GM19238 (cell line): ENCODE measurements around the gene RNF222.
A peak's percentile ranks its signal among the peaks of the same experiment; 100 is the strongest.
"Not testable (repeated sequence)": the region's sequence is repeated elsewhere in the genome, so short reads cannot be mapped to it uniquely, and the experiment has no call there.

Experiments used
- DNase-seq: peaks from one replicate; pipeline ENCODE4 v3.0.0; 2011; ENCODE audit warnings: low spot score; ENCODE audit not compliant: insufficient read length

Gene RNF222

GRCh38 chr17:8412089-8412488 lies 14.5 kb upstream of the RNF222 start:
- no peak for DNase-seq

GRCh38 chr17:8410883-8411238 lies 13.2 kb upstream of the RNF222 start:
- DNase-seq = no peak

GRCh38 chr17:8409966-8410882 lies 12.6 kb upstream of the RNF222 start:
- peak; percentile 46 for DNase-seq

- no peak for DNase-seq
Measured at GRCh38 chr17:8408371-8408770, 10.7 kb upstream of the RNF222 start.

GRCh38 chr17:8406174-8406573 lies 8.5 kb upstream of the RNF222 start:
- DNase-seq = no peak

GRCh38 chr17:8405499-8406016 lies 7.9 kb upstream of the RNF222 start:
- no peak for DNase-seq

- no peak for DNase-seq
Measured at GRCh38 chr17:8402921-8403536, 5.4 kb upstream of the RNF222 start.

- DNase-seq = no peak
Measured at GRCh38 chr17:8401107-8401506, 3.5 kb upstream of the RNF222 start.

- DNase-seq = no peak
Measured at GRCh38 chr17:8398980-8399379, 1.4 kb upstream of the RNF222 start.

GRCh38 chr17:8394497-8394896 lies 3.1 kb downstream of the RNF222 start:
- DNase-seq = not testable (repeated sequence)

- no peak for DNase-seq
Measured at GRCh38 chr17:8393470-8394231, 4.0 kb downstream of the RNF222 start.

GRCh38 chr17:8392674-8393469 lies 4.8 kb downstream of the RNF222 start:
- DNase-seq = no peak

- no peak for DNase-seq
Measured at GRCh38 chr17:8392274-8392673, 5.4 kb downstream of the RNF222 start.

GRCh38 chr17:8391711-8392110 lies 5.9 kb downstream of the RNF222 start:
- DNase-seq = no peak

- DNase-seq = no peak
Measured at GRCh38 chr17:8387914-8388651, 9.5 kb downstream of the RNF222 start.

- no peak for DNase-seq
Measured at GRCh38 chr17:8386841-8387240, 10.8 kb downstream of the RNF222 start.

- no peak for DNase-seq
Measured at GRCh38 chr17:8384801-8385378, 12.7 kb downstream of the RNF222 start.

- peak; percentile 93 for DNase-seq
Measured at GRCh38 chr17:8383143-8383822, 14.3 kb downstream of the RNF222 start, which contains the start of gene RPL26. RPL26 (minus strand) TSS chr17:8383193; CDS start chr17:8382310, 883 bp downstream.

GRCh38 chr17:8382880-8383142 lies 14.8 kb downstream of the RNF222 start:
- no peak for DNase-seq
